Retinal pigment epithelial cell (primary cell): ENCODE data around the gene SH2D5.
A peak's percentile ranks its signal among the peaks of the same experiment; 100 is the strongest.

Experiments
- DNase-seq: peaks from one replicate; pipeline ENCODE4 v3.0.0-alpha.2; 2010; ENCODE audit warnings: low read depth
- H3K4me3 ChIP-seq: 2 replicates; pipeline ENCODE4 v1.5.1; 2011; ENCODE audit warnings: mild to moderate bottlenecking, low read length, control low read depth, moderate library complexity
- TF ChIP-seq, protein P1 (sequence below): conservative IDR thresholded peaks from 2 replicates; pipeline ENCODE4 v1.5.1; 2011; ENCODE audit warnings: low read depth, low read length, control low read depth, inconsistent platforms

Gene SH2D5

DNA sequence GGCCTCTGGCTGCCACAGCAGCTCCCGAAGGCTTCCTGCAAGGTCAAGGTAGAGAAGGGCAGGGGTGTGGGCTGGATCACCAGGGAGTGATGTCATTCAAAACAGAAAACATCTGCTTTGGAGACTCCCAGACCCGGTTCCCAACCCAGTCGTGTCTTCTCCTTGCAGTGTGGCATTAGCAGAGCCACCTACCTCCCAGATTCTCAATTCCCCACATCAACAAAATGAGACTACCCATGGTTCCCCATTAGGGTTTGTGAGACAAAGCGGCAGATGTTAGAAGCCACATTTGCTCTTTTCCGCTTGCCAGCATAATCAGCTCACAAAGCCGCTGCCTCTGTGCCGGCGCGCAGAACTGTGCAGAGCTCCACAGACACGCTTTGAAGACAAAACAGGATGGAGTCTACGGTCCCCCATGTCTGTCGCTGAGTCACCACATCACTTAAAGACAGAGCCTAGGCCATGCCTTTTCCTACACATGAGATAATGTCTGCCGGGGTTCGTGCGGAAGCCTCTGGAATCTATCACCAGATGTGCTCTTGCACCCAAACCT is 27.2 kb downstream of the SH2D5 start:
- H3K4me3 ChIP-seq, result no peak overlapping the region
- no peak for DNase-seq
- TF ChIP-seq, protein P1, sequence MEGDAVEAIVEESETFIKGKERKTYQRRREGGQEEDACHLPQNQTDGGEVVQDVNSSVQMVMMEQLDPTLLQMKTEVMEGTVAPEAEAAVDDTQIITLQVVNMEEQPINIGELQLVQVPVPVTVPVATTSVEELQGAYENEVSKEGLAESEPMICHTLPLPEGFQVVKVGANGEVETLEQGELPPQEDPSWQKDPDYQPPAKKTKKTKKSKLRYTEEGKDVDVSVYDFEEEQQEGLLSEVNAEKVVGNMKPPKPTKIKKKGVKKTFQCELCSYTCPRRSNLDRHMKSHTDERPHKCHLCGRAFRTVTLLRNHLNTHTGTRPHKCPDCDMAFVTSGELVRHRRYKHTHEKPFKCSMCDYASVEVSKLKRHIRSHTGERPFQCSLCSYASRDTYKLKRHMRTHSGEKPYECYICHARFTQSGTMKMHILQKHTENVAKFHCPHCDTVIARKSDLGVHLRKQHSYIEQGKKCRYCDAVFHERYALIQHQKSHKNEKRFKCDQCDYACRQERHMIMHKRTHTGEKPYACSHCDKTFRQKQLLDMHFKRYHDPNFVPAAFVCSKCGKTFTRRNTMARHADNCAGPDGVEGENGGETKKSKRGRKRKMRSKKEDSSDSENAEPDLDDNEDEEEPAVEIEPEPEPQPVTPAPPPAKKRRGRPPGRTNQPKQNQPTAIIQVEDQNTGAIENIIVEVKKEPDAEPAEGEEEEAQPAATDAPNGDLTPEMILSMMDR, result no peak

- H3K4me3 ChIP-seq, result no peak overlapping the region
- TF ChIP-seq, protein P1, result no peak
- no peak for DNase-seq
Measured at GRCh38 chr1:20704390-20705202, 27.9 kb downstream of the SH2D5 start.

GRCh38 chr1:20703124-20703756 is 29.3 kb downstream of the SH2D5 start:
- TF ChIP-seq, protein P1, result no peak
- DNase-seq, result no peak
- H3K4me3 ChIP-seq, result no peak overlapping the region

GRCh38 chr1:20702416-20702815 is 30.1 kb downstream of the SH2D5 start:
- no peak overlapping the region for H3K4me3 ChIP-seq
- TF ChIP-seq, protein P1, result peak; percentile 57
- no peak for DNase-seq

DNA sequence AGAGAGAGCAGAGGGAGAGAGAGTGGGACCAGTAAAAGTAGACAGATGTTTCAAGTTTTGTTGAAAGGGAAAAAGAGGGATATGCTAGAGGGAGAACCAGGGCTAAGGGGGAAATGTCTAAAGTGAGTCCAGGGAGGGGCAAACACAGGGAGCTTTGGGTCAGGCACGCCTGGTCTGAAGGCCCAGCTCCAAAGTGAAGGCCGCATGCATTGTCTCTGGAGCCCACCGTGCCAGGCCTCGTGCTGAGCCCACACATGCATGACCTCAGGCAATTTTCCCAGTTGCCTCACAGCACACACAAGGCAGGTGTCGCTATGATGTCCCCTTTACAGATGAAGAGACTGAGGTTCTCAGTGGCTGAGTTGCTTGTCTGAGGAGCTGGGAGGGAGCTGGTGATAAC is 30.7 kb downstream of the SH2D5 start:
- TF ChIP-seq, protein P1, result no peak
- no peak for DNase-seq
- no peak overlapping the region for H3K4me3 ChIP-seq

- no peak for DNase-seq
- TF ChIP-seq, protein P1, result no peak
Measured at GRCh38 chr1:20701446-20701845, 31.1 kb downstream of the SH2D5 start.

More at GRCh38 chr1:20701446-20701845, 31.1 kb downstream of the SH2D5 start:
- H3K4me3 ChIP-seq, result no peak overlapping the region
